OCI-LY7 (cell line): ENCODE measurements around the gene OR2K2. TPM values are rescaled to one million over a fixed set of nuclear protein-coding genes. Genes with fewer than 3 reads are reported as not detected.

Experiments
- BruUV-seq: library from RNA; stranded (reverse); fragments of 400-500 nt; replicated peaks from 2 replicates; lab custom pipeline; 2021; lab: Mats Ljungman, UMichigan
- CTCF ChIA-PET: fragments of 300-600 bp; sonication (Branson Sonifier 250); formaldehyde crosslinking; loops from one replicate; lab custom pipeline; 2022; ENCODE audit warnings: antibody characterized with exemption; ENCODE audit not compliant: unreplicated experiment; lab: Charles Lee
- POLR2A ChIA-PET: fragments of 300-600 bp; sonication (Branson Sonifier 250); formaldehyde crosslinking; loops from one replicate; lab custom pipeline; 2022; ENCODE audit warnings: antibody characterized with exemption; lab: Charles Lee
- DNase-seq: peaks from one replicate; pipeline ENCODE4 v3.0.0-alpha.2; 2015; ENCODE audit warnings: low spot score
- H2AFZ ChIP-seq: fragments of 200-600 bp; sonication (generic), shearing (Covaris generic); 2 replicates; pipeline ENCODE4 v1.6.1; 2014; ENCODE audit warnings: mild to moderate bottlenecking, antibody characterized with exemption, low read length, moderate library complexity
- H3K27ac ChIP-seq: fragments of 200-600 bp; sonication (generic); 2 replicates; pipeline ENCODE4 v1.5.1; 2014; ENCODE audit warnings: mixed run types, low read depth, mild to moderate bottlenecking, moderate library complexity, low read length, inconsistent platforms; ENCODE audit not compliant: poor library complexity, severe bottlenecking
- H3K36me3 ChIP-seq: fragments of 200-600 bp; sonication (generic); 2 replicates; pipeline ENCODE4 v1.6.1; 2014; ENCODE audit warnings: mild to moderate bottlenecking, antibody characterized with exemption, low read length, moderate library complexity, mixed read lengths; ENCODE audit not compliant: insufficient read depth
- H3K4me1 ChIP-seq: fragments of 200-600 bp; sonication (generic); 2 replicates; pipeline ENCODE4 v1.5.1; 2014; ENCODE audit warnings: mild to moderate bottlenecking, low read length; ENCODE audit not compliant: insufficient read depth, poor library complexity, severe bottlenecking
- H3K4me2 ChIP-seq: fragments of 200-600 bp; sonication (generic); 2 replicates; pipeline ENCODE4 v1.6.1; 2014; ENCODE audit warnings: mild to moderate bottlenecking, low read length
- H3K4me3 ChIP-seq: fragments of 200-600 bp; sonication (generic); 2 replicates; pipeline ENCODE4 v1.5.1; 2014; ENCODE audit warnings: mild to moderate bottlenecking, low read depth, low read length; ENCODE audit not compliant: poor library complexity, severe bottlenecking
- H3K79me2 ChIP-seq: fragments of 200-600 bp; sonication (generic); 2 replicates; pipeline ENCODE4 v1.6.1; 2016; ENCODE audit warnings: low read depth, mild to moderate bottlenecking, low read length, moderate library complexity, mixed read lengths; ENCODE audit not compliant: insufficient read depth
- H3K9me2 ChIP-seq: fragments of 200-600 bp; sonication (generic); 2 replicates; pipeline ENCODE4 v1.6.1; 2016; ENCODE audit warnings: mild to moderate bottlenecking, low read length, mixed read lengths; ENCODE audit not compliant: insufficient read depth
- H3K9me3 ChIP-seq: fragments of 200-600 bp; sonication (generic); 2 replicates; pipeline ENCODE4 v1.6.1; 2014; ENCODE audit warnings: mild to moderate bottlenecking, mixed run types, low read length, mixed read lengths
- H4K20me1 ChIP-seq: fragments of 200-600 bp; sonication (generic); 2 replicates; pipeline ENCODE4 v1.6.1; 2014; ENCODE audit warnings: mild to moderate bottlenecking, antibody characterized with exemption, low read length, moderate library complexity, mixed read lengths; ENCODE audit not compliant: insufficient read depth
- CTCF ChIP-seq: fragments of 200-600 bp; sonication (generic); conservative IDR thresholded peaks from 2 replicates; pipeline ENCODE4 v1.5.1; 2014; ENCODE audit warnings: mild to moderate bottlenecking, antibody characterized with exemption, low read length, moderate library complexity, mixed read lengths
- EZH2phosphoT487 ChIP-seq: fragments of 200-600 bp; sonication (generic); IDR thresholded peaks from 2 replicates; pipeline ENCODE4 v1.6.1; 2018; ENCODE audit warnings: low read depth, borderline replicate concordance, mild to moderate bottlenecking, mixed run types, antibody characterized with exemption, low read length, moderate library complexity, mixed read lengths
- intact Hi-C: fragments of 100-400 bp; cut with micrococcal nuclease; formaldehyde crosslinking; loops from one replicate; pipeline ENCODE4 v1.10.0; 2022; ENCODE audit not compliant: unreplicated experiment
- total RNA-seq, 2 experiments: library from RNA; depleted of rRNA in 1 of 2; stranded (reverse); fragments of >200 nt in 1 of 2; shearing (Covaris generic) in 1 of 2; gene quantifications; 2 replicates each; pipeline ENCODE4 v1.2.3, GENCODE V29; 2014 to 2022

The OR2K2 gene
- total RNA-seq, 2 experiments from 2014 or later, result not detected

GRCh38 chr9:111360881-111361280 lies 30.9 kb upstream of the OR2K2 start:
- no peak overlapping the region for H3K4me2 ChIP-seq
- H4K20me1 ChIP-seq, result no peaks in the 10 kb centered on the region
- TF ChIP-seq CTCF, result no peak
- no peak for TF ChIP-seq EZH2phosphoT487
- H3K4me1 ChIP-seq, result no peaks in the 10 kb centered on the region
- BruUV-seq, result no TSS peak
- H3K4me3 ChIP-seq, result no peak overlapping the region
- H3K9me3 ChIP-seq, result no peaks in the 10 kb centered on the region
- intact Hi-C loops, result no loop called here
- H3K79me2 ChIP-seq, result no peaks in the 10 kb centered on the region
- no peaks in the 10 kb centered on the region for H3K9me2 ChIP-seq
- no peak for DNase-seq
- POLR2A ChIA-PET, result no interaction called here
- CTCF ChIA-PET, result no interaction called here
- H3K36me3 ChIP-seq, result peaks cover 30% of the 10 kb centered on the region
- no peak overlapping the region for H3K27ac ChIP-seq
- H2AFZ ChIP-seq, result no peak overlapping the region

- Histone ChIP-seq H3K4me2 (no peak overlapping the region), H3K36me3 (peaks cover 4% of the 10 kb centered on the region; the same call in 1 of the 2 replicates), H3K27ac (no peak overlapping the region), H2AFZ (no peak overlapping the region), H3K4me3 (no peak overlapping the region), H3K9me2 (no peaks in the 10 kb centered on the region), H3K79me2 (no peaks in the 10 kb centered on the region), H4K20me1 (no peaks in the 10 kb centered on the region), H3K9me3 (no peaks in the 10 kb centered on the region), H3K4me1 (no peaks in the 10 kb centered on the region)
- CTCF ChIA-PET, result interaction anchor here (0.6 kb wide), 1 partner anchor 12 kb away, joined by 3 read pairs; no protein-coding TSS in a partner anchor
- POLR2A ChIA-PET, result interaction anchor here (0.7 kb wide), 1 partner anchor 821 kb away, joined by 5 read pairs; no protein-coding TSS in a partner anchor
- intact Hi-C loops, result no loop called here
- no peak for DNase-seq
- BruUV-seq, result TSS peak; percentile 37
- TF ChIP-seq EZH2phosphoT487 (no peak), CTCF (no peak)
These were observed 26.6 kb upstream of the OR2K2 start for GRCh38 chr9:111356481-111357244.

GRCh38 chr9:111352545-111352944 lies 22.5 kb upstream of the OR2K2 start:
- ChIA-PET POLR2A (interaction anchor here (1.0 kb wide), 1 partner anchor 44 kb away, joined by 3 read pairs; no protein-coding TSS in a partner anchor), CTCF (no interaction called here)
- intact Hi-C loops, result no loop called here
- Histone ChIP-seq H3K79me2 (no peaks in the 10 kb centered on the region), H3K4me2 (no peak overlapping the region), H3K36me3 (no peaks in the 10 kb centered on the region), H3K27ac (no peak overlapping the region), H3K4me1 (no peaks in the 10 kb centered on the region), H3K4me3 (no peak overlapping the region), H3K9me2 (no peaks in the 10 kb centered on the region), H3K9me3 (no peaks in the 10 kb centered on the region), H4K20me1 (no peaks in the 10 kb centered on the region), H2AFZ (no peak overlapping the region)
- TF ChIP-seq CTCF (no peak), EZH2phosphoT487 (no peak)
- no peak for DNase-seq
- no TSS peak for BruUV-seq
